HEK293 (cell line): ENCODE data around the gene UBE2E1.
A peak's percentile ranks its signal among the peaks of the same experiment; 100 is the strongest.

Experiments
- IKZF3 ChIP-seq: fragments of 450-650 bp; IDR thresholded peaks from 2 replicates; pipeline ENCODE4 v1.5.0; 2018; ENCODE audit warnings: missing biosample characterization, mild to moderate bottlenecking, missing genetic modification characterization, moderate library complexity
- KLF10 ChIP-seq: fragments of 450-650 bp; IDR thresholded peaks from 2 replicates; pipeline ENCODE4 v1.5.1; 2018; ENCODE audit warnings: missing biosample characterization, mild to moderate bottlenecking, missing genetic modification characterization
- KLF16 ChIP-seq: fragments of 450-650 bp; formaldehyde crosslinking; IDR thresholded peaks from 2 replicates; pipeline ENCODE4 v1.5.1; 2017; ENCODE audit warnings: missing biosample characterization, missing genetic modification characterization
- TSHZ1 ChIP-seq: fragments of 450-650 bp; formaldehyde crosslinking; IDR thresholded peaks from 2 replicates; pipeline ENCODE4 v1.5.1; 2016; ENCODE audit warnings: missing biosample characterization, missing genetic modification characterization, borderline replicate concordance
- YY2 ChIP-seq: fragments of 450-650 bp; formaldehyde crosslinking; IDR thresholded peaks from 2 replicates; pipeline ENCODE4 v1.5.1; 2016; ENCODE audit warnings: missing biosample characterization, missing genetic modification characterization
- ZBTB1 ChIP-seq: fragments of 450-650 bp; formaldehyde crosslinking; IDR thresholded peaks from 2 replicates; pipeline ENCODE4 v1.5.1; 2016; ENCODE audit warnings: missing biosample characterization, missing genetic modification characterization
- ZBTB17 ChIP-seq: fragments of 450-650 bp; formaldehyde crosslinking; IDR thresholded peaks from 2 replicates; pipeline ENCODE4 v1.5.1; 2016; ENCODE audit warnings: missing biosample characterization, missing genetic modification characterization
- ZBTB8A ChIP-seq: fragments of 450-650 bp; formaldehyde crosslinking; IDR thresholded peaks from 2 replicates; pipeline ENCODE4 v1.5.1; 2016; ENCODE audit warnings: missing biosample characterization, missing genetic modification characterization
- ZIC2 ChIP-seq: fragments of 450-650 bp; formaldehyde crosslinking; IDR thresholded peaks from 2 replicates; pipeline ENCODE4 v1.5.1; 2016; ENCODE audit warnings: missing biosample characterization, missing genetic modification characterization
- ZNF16 ChIP-seq: fragments of 450-650 bp; formaldehyde crosslinking; IDR thresholded peaks from 2 replicates; pipeline ENCODE4 v1.5.1; 2016; ENCODE audit warnings: low read depth, missing biosample characterization, missing genetic modification characterization
- ZNF174 ChIP-seq: fragments of 450-650 bp; formaldehyde crosslinking; IDR thresholded peaks from 2 replicates; pipeline ENCODE4 v1.5.0; 2017; ENCODE audit warnings: missing biosample characterization, mild to moderate bottlenecking, missing genetic modification characterization
- ZNF2 ChIP-seq: fragments of 450-650 bp; formaldehyde crosslinking; IDR thresholded peaks from 2 replicates; pipeline ENCODE4 v1.5.1; 2016; ENCODE audit warnings: missing biosample characterization, missing genetic modification characterization
- ZNF23 ChIP-seq: fragments of 450-650 bp; formaldehyde crosslinking; IDR thresholded peaks from 2 replicates; pipeline ENCODE4 v1.5.1; 2016; ENCODE audit warnings: missing biosample characterization, missing genetic modification characterization, borderline replicate concordance
- ZNF24 ChIP-seq: fragments of 450-650 bp; formaldehyde crosslinking; IDR thresholded peaks from 2 replicates; pipeline ENCODE4 v1.5.1; 2016; ENCODE audit warnings: missing biosample characterization, missing genetic modification characterization
- ZNF280D ChIP-seq: fragments of 450-650 bp; formaldehyde crosslinking; IDR thresholded peaks from 2 replicates; pipeline ENCODE4 v1.5.1; 2016; ENCODE audit warnings: missing biosample characterization, missing genetic modification characterization
- ZNF473 ChIP-seq: fragments of 450-650 bp; formaldehyde crosslinking; IDR thresholded peaks from 2 replicates; pipeline ENCODE4 v1.5.1; 2017; ENCODE audit warnings: missing biosample characterization, missing genetic modification characterization
- ZNF639 ChIP-seq: fragments of 450-650 bp; formaldehyde crosslinking; IDR thresholded peaks from 2 replicates; pipeline ENCODE4 v1.5.1; 2016; ENCODE audit warnings: missing biosample characterization, missing genetic modification characterization
- ZNF677 ChIP-seq: fragments of 450-650 bp; IDR thresholded peaks from 2 replicates; pipeline ENCODE4 v1.5.0; 2018; ENCODE audit warnings: missing biosample characterization, mild to moderate bottlenecking, missing genetic modification characterization, moderate library complexity
- ZNF837 ChIP-seq: fragments of 450-650 bp; formaldehyde crosslinking; IDR thresholded peaks from 2 replicates; pipeline ENCODE4 v1.5.1; 2016; ENCODE audit warnings: missing biosample characterization, missing genetic modification characterization
- ZSCAN23 ChIP-seq: fragments of 450-650 bp; formaldehyde crosslinking; IDR thresholded peaks from 2 replicates; pipeline ENCODE4 v1.5.1; 2016; ENCODE audit warnings: missing biosample characterization, missing genetic modification characterization
- TF ChIP-seq, protein P1 (sequence below): fragments of 450-650 bp; formaldehyde crosslinking; conservative IDR thresholded peaks from 2 replicates; pipeline ENCODE4 v1.5.1; 2016; ENCODE audit warnings: low read depth, missing biosample characterization, missing genetic modification characterization
- TF ChIP-seq, protein P2 (sequence below): fragments of 450-650 bp; formaldehyde crosslinking; conservative IDR thresholded peaks from 2 replicates; pipeline ENCODE4 v1.5.1; 2016; ENCODE audit warnings: low read depth, missing biosample characterization, missing genetic modification characterization
- TF ChIP-seq, protein P3 (sequence below): fragments of 450-650 bp; formaldehyde crosslinking; IDR thresholded peaks from 2 replicates; pipeline ENCODE4 v1.5.1; 2016; ENCODE audit warnings: missing biosample characterization, missing genetic modification characterization

UBE2E1 gene

GRCh38 chr3:23915537-23916108 is 109.9 kb downstream of the UBE2E1 start (continued):
- TF ChIP-seq, protein P1, sequence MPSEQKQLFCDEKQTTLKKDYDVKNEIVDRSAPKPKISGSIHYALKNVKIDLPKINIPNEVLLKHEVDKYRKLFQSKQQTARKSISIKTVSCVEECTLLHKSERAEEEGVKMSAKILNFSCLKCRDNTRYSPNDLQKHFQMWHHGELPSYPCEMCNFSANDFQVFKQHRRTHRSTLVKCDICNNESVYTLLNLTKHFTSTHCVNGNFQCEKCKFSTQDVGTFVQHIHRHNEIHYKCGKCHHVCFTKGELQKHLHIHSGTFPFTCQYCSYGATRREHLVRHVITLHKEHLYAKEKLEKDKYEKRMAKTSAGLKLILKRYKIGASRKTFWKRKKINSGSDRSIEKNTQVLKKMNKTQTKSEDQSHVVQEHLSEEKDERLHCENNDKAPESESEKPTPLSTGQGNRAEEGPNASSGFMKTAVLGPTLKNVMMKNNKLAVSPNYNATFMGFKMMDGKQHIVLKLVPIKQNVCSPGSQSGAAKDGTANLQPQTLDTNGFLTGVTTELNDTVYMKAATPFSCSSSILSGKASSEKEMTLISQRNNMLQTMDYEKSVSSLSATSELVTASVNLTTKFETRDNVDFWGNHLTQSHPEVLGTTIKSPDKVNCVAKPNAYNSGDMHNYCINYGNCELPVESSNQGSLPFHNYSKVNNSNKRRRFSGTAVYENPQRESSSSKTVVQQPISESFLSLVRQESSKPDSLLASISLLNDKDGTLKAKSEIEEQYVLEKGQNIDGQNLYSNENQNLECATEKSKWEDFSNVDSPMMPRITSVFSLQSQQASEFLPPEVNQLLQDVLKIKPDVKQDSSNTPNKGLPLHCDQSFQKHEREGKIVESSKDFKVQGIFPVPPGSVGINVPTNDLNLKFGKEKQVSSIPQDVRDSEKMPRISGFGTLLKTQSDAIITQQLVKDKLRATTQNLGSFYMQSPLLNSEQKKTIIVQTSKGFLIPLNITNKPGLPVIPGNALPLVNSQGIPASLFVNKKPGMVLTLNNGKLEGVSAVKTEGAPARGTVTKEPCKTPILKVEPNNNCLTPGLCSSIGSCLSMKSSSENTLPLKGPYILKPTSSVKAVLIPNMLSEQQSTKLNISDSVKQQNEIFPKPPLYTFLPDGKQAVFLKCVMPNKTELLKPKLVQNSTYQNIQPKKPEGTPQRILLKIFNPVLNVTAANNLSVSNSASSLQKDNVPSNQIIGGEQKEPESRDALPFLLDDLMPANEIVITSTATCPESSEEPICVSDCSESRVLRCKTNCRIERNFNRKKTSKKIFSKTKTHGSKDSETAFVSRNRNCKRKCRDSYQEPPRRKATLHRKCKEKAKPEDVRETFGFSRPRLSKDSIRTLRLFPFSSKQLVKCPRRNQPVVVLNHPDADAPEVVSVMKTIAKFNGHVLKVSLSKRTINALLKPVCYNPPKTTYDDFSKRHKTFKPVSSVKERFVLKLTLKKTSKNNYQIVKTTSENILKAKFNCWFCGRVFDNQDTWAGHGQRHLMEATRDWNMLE (tag by site-specific recombination) = peak; percentile 49
- TF ChIP-seq ZNF280D (tag by site-specific recombination) (no peak), IKZF3 (peak; percentile 65), ZNF174 (tag by site-specific recombination) (no peak), ZBTB8A (tag by site-specific recombination) (0 out of 2 replicates have a peak, but pooled peaks have one; percentile 10), ZNF24 (tag by site-specific recombination) (peak; percentile 16; the same call in 1 of the 2 replicates), YY2 (tag by site-specific recombination) (peak; percentile 22; the same call in 1 of the 2 replicates), ZBTB17 (tag by site-specific recombination) (peak; percentile 99), ZNF2 (tag by site-specific recombination) (peak; percentile 91), TSHZ1 (tag by site-specific recombination) (no peak), ZNF677 (no peak), ZIC2 (tag by site-specific recombination) (peak; percentile 89), ZSCAN23 (peak; percentile 67; the same call in 1 of the 2 replicates), KLF10 (tag by site-specific recombination) (no peak), KLF16 (tag by site-specific recombination) (peak; percentile 43; the same call in 1 of the 2 replicates), ZNF837 (no peak), ZNF639 (tag by site-specific recombination) (0 out of 2 replicates have a peak, but pooled peaks have one; percentile 60), ZNF23 (no peak), ZNF16 (tag by site-specific recombination) (no peak), ZBTB1 (tag by site-specific recombination) (0 out of 2 replicates have a peak, but pooled peaks have one; percentile 86), ZNF473 (tag by site-specific recombination) (no peak)
- TF ChIP-seq, protein P2, sequence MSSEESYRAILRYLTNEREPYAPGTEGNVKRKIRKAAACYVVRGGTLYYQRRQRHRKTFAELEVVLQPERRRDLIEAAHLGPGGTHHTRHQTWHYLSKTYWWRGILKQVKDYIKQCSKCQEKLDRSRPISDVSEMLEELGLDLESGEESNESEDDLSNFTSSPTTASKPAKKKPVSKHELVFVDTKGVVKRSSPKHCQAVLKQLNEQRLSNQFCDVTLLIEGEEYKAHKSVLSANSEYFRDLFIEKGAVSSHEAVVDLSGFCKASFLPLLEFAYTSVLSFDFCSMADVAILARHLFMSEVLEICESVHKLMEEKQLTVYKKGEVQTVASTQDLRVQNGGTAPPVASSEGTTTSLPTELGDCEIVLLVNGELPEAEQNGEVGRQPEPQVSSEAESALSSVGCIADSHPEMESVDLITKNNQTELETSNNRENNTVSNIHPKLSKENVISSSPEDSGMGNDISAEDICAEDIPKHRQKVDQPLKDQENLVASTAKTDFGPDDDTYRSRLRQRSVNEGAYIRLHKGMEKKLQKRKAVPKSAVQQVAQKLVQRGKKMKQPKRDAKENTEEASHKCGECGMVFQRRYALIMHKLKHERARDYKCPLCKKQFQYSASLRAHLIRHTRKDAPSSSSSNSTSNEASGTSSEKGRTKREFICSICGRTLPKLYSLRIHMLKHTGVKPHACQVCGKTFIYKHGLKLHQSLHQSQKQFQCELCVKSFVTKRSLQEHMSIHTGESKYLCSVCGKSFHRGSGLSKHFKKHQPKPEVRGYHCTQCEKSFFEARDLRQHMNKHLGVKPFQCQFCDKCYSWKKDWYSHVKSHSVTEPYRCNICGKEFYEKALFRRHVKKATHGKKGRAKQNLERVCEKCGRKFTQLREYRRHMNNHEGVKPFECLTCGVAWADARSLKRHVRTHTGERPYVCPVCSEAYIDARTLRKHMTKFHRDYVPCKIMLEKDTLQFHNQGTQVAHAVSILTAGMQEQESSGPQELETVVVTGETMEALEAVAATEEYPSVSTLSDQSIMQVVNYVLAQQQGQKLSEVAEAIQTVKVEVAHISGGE (tag by site-specific recombination) = peak; percentile 25; the same call in 1 of the 2 replicates
- TF ChIP-seq, protein P3, sequence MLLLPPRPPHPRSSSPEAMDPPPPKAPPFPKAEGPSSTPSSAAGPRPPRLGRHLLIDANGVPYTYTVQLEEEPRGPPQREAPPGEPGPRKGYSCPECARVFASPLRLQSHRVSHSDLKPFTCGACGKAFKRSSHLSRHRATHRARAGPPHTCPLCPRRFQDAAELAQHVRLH (tag by site-specific recombination) = peak; percentile 69
